ENCODE results near the gene EVA1C. TPM values are rescaled to one million over a fixed set of nuclear protein-coding genes. Genes with fewer than 3 reads are reported as not detected.
A peak's percentile ranks its signal among the peaks of the same experiment; 100 is the strongest.
"Not testable (repeated sequence)": the region's sequence is repeated elsewhere in the genome, so short reads cannot be mapped to it uniquely, and the experiment has no call there.

The EVA1C gene
- total RNA-seq, 6 experiments from 2014 or later = 2.7 to 13.8 (median 11.3) TPM

GRCh38 chr21:32368386-32368785 lies 44.1 kb upstream of the EVA1C start:
- H3K36me3 Mint-ChIP-seq (ENCODE audit: low read depth) = peaks cover 44% of the 10 kb centered on the region
- no peaks in the 10 kb centered on the region for H3K9me3 Mint-ChIP-seq
- no peak for DNase-seq
- no peak overlapping the region for H3K27ac Mint-ChIP-seq
- peaks cover 1% of the 10 kb centered on the region; the same call in 1 of the 2 replicates for H3K27me3 Mint-ChIP-seq (ENCODE audit: insufficient read depth)
- TF ChIP-seq, protein P1, sequence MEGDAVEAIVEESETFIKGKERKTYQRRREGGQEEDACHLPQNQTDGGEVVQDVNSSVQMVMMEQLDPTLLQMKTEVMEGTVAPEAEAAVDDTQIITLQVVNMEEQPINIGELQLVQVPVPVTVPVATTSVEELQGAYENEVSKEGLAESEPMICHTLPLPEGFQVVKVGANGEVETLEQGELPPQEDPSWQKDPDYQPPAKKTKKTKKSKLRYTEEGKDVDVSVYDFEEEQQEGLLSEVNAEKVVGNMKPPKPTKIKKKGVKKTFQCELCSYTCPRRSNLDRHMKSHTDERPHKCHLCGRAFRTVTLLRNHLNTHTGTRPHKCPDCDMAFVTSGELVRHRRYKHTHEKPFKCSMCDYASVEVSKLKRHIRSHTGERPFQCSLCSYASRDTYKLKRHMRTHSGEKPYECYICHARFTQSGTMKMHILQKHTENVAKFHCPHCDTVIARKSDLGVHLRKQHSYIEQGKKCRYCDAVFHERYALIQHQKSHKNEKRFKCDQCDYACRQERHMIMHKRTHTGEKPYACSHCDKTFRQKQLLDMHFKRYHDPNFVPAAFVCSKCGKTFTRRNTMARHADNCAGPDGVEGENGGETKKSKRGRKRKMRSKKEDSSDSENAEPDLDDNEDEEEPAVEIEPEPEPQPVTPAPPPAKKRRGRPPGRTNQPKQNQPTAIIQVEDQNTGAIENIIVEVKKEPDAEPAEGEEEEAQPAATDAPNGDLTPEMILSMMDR (IDR thresholded peaks at IDR 0.05) = no peak
- H3K4me3 Mint-ChIP-seq = no peak overlapping the region
- H3K4me1 Mint-ChIP-seq (ENCODE audit: low read depth) = peaks cover 24% of the 10 kb centered on the region

GRCh38 chr21:32368961-32369360 lies 43.5 kb upstream of the EVA1C start:
- H3K4me1 Mint-ChIP-seq (ENCODE audit: low read depth) = peaks cover 24% of the 10 kb centered on the region
- not testable (repeated sequence) for H3K4me3 Mint-ChIP-seq; H3K27me3 Mint-ChIP-seq (ENCODE audit: insufficient read depth); H3K9me3 Mint-ChIP-seq; H3K27ac Mint-ChIP-seq; DNase-seq
- peaks cover 42% of the 10 kb centered on the region for H3K36me3 Mint-ChIP-seq (ENCODE audit: low read depth)

GRCh38 chr21:32370998-32371766 lies 41.3 kb upstream of the EVA1C start:
- Mint-ChIP-seq H3K9me3 (no peaks in the 10 kb centered on the region), H3K4me3 (no peak overlapping the region)

GRCh38 chr21:32371913-32372314 lies 40.6 kb upstream of the EVA1C start:
- DNase-seq = peak; percentile 32
- Mint-ChIP-seq H3K4me3 (peak overlapping the region; percentile 39; the same call in 1 of the 2 replicates), H3K9me3 (no peaks in the 10 kb centered on the region), H3K27ac (peak overlapping the region; percentile 73), H3K4me1 (ENCODE audit: low read depth) (peaks cover 24% of the 10 kb centered on the region), H3K36me3 (ENCODE audit: low read depth) (peaks cover 34% of the 10 kb centered on the region), H3K27me3 (ENCODE audit: insufficient read depth) (peaks cover 1% of the 10 kb centered on the region; the same call in 1 of the 2 replicates)
- TF ChIP-seq, protein P1 (IDR thresholded peaks at IDR 0.05) = no peak

More at GRCh38 chr21:32370998-32371766, 41.3 kb upstream of the EVA1C start:
- no peak for DNase-seq
- TF ChIP-seq, protein P1 (IDR thresholded peaks at IDR 0.05) = no peak
- Mint-ChIP-seq H3K27ac (peak overlapping the region; percentile 73), H3K4me1 (ENCODE audit: low read depth) (peaks cover 24% of the 10 kb centered on the region), H3K27me3 (ENCODE audit: insufficient read depth) (peaks cover 1% of the 10 kb centered on the region; the same call in 1 of the 2 replicates), H3K36me3 (ENCODE audit: low read depth) (peaks cover 34% of the 10 kb centered on the region)

DNA sequence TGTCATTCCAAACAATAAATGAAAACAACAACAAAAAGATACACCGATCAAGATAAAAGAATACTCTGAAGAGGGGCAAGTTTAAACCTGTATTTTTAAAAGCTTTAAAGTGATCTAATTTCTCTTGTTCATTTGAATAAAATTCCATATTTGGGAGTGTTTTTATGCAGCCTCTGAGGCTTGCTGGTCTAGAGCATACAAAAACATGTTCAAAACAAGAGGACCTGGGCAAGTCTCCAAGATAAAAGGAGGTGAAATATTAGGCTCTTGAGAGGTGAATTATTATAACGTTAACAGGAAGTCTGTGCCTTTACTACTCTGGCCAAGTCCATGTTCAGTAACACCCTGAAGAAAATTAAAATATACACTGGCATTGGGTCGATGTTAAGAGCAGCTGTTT lies 39.8 kb upstream of the EVA1C start:
- TF ChIP-seq, protein P1 (IDR thresholded peaks at IDR 0.05) = no peak
- DNase-seq = no peak
- Mint-ChIP-seq H3K9me3 (no peaks in the 10 kb centered on the region), H3K36me3 (ENCODE audit: low read depth) (peaks cover 31% of the 10 kb centered on the region), H3K4me3 (no peak overlapping the region), H3K27ac (peak overlapping the region; percentile 19; the same call in 1 of the 2 replicates), H3K4me1 (ENCODE audit: low read depth) (peaks cover 24% of the 10 kb centered on the region), H3K27me3 (ENCODE audit: insufficient read depth) (peaks cover 1% of the 10 kb centered on the region; the same call in 1 of the 2 replicates)

DNA sequence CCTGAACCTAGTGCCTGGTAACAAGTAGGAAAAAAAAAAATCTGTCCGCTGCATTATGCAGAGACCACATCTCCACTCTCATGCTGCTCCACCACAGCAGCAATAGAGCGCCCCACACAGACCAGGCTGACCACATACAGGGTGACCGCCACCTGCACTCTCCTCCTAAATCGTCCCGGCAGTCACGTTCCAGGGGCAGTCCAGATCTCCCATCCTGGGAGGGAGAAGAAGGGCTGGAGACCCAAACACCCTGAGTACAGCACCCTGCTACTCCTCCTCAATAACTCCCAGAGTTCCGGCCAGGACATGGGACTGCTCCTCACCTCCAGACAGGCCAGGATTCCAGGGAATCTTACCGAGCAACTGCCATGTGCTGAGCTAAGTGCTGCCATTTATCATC lies 35.0 kb upstream of the EVA1C start:
- Mint-ChIP-seq H3K27ac (no peak overlapping the region), H3K4me3 (no peak overlapping the region), H3K4me1 (ENCODE audit: low read depth) (peaks cover 34% of the 10 kb centered on the region), H3K36me3 (ENCODE audit: low read depth) (peaks cover 40% of the 10 kb centered on the region), H3K9me3 (no peaks in the 10 kb centered on the region), H3K27me3 (ENCODE audit: insufficient read depth) (no peaks in the 10 kb centered on the region)
- TF ChIP-seq, protein P1 (IDR thresholded peaks at IDR 0.05) = no peak
- DNase-seq = no peak
